ENCODE results near the gene IRAK2. TPM values are rescaled to one million over a fixed set of nuclear protein-coding genes. Genes with fewer than 3 reads are reported as not detected.

IRAK2 gene
- total RNA-seq, 2 donors from 2014 or later, result 1.0 to 2.6 TPM

GRCh38 chr3:10277115-10277625 lies 112.5 kb downstream of the IRAK2 start:
- no peak for DNase-seq
- H3K9me3 ChIP-seq, result no peaks in the 10 kb centered on the region
- H3K27ac ChIP-seq, result no peak overlapping the region
- H3K27me3 ChIP-seq, result no peaks in the 10 kb centered on the region
- H3K36me3 ChIP-seq, result no peaks in the 10 kb centered on the region
- TF ChIP-seq CTCF (IDR thresholded peaks at IDR 0.05), result no peak
- H3K4me1 ChIP-seq, result no peaks in the 10 kb centered on the region
- H3K9ac ChIP-seq (ENCODE audit: low read depth in 2 of 2, low read length in 2 of 2), result no peak overlapping the region
- no peak overlapping the region for H3K4me3 ChIP-seq
- intact Hi-C loops (cut with DNase I), result no loop called here

- no peaks in the 10 kb centered on the region for H3K9me3 ChIP-seq
- intact Hi-C loops (cut with DNase I), result no loop called here
- no peak overlapping the region for H3K9ac ChIP-seq (ENCODE audit: low read depth in 2 of 2, low read length in 2 of 2)
- no peaks in the 10 kb centered on the region for H3K36me3 ChIP-seq
- no peak overlapping the region for H3K4me3 ChIP-seq
- no peaks in the 10 kb centered on the region for H3K4me1 ChIP-seq
- H3K27ac ChIP-seq, result no peak overlapping the region
- no peak for DNase-seq
- H3K27me3 ChIP-seq, result no peaks in the 10 kb centered on the region
- no peak for TF ChIP-seq CTCF (IDR thresholded peaks at IDR 0.05)
These were observed 113.8 kb downstream of the IRAK2 start for GRCh38 chr3:10278501-10278900.

GRCh38 chr3:10279384-10280176 lies 114.9 kb downstream of the IRAK2 start:
- DNase-seq, result no peak
- Histone ChIP-seq H3K27ac (no peak overlapping the region), H3K9ac (ENCODE audit: low read depth in 2 of 2, low read length in 2 of 2) (no peak overlapping the region), H3K4me3 (no peak overlapping the region), H3K9me3 (no peaks in the 10 kb centered on the region), H3K27me3 (no peaks in the 10 kb centered on the region), H3K4me1 (no peaks in the 10 kb centered on the region), H3K36me3 (no peaks in the 10 kb centered on the region)
- intact Hi-C loops (cut with DNase I), result no loop called here
- TF ChIP-seq CTCF (IDR thresholded peaks at IDR 0.05), result no peak

GRCh38 chr3:10280177-10280529 lies 115.4 kb downstream of the IRAK2 start:
- Histone ChIP-seq H3K4me3 (no peak overlapping the region), H3K4me1 (no peaks in the 10 kb centered on the region), H3K27me3 (no peaks in the 10 kb centered on the region), H3K36me3 (no peaks in the 10 kb centered on the region), H3K9ac (ENCODE audit: low read depth in 2 of 2, low read length in 2 of 2) (no peak overlapping the region), H3K9me3 (no peaks in the 10 kb centered on the region), H3K27ac (no peak overlapping the region)
- DNase-seq, result no peak
- TF ChIP-seq CTCF (IDR thresholded peaks at IDR 0.05), result no peak
- intact Hi-C loops (cut with DNase I), result no loop called here

- TF ChIP-seq CTCF (IDR thresholded peaks at IDR 0.05), result no peak
- H3K27ac ChIP-seq, result no peak overlapping the region
- H3K4me3 ChIP-seq, result no peak overlapping the region
- DNase-seq, result no peak
- no peaks in the 10 kb centered on the region for H3K27me3 ChIP-seq
- no peak overlapping the region for H3K9ac ChIP-seq (ENCODE audit: low read depth in 2 of 2, low read length in 2 of 2)
- no peaks in the 10 kb centered on the region for H3K4me1 ChIP-seq
- intact Hi-C loops (cut with DNase I), result no loop called here
- H3K36me3 ChIP-seq, result no peaks in the 10 kb centered on the region
- no peaks in the 10 kb centered on the region for H3K9me3 ChIP-seq
These were observed 115.9 kb downstream of the IRAK2 start for GRCh38 chr3:10280571-10280970.
